Anterior cingulate cortex (tissue), 58 donors: ENCODE measurements around the gene KEL.
"Not testable (repeated sequence)": the region's sequence is repeated elsewhere in the genome, so short reads cannot be mapped to it uniquely, and the experiment has no call there.

Experiments
- DNase-seq, 58 donors: peaks; one replicate each; lab custom pipeline; 2025; lab: John Stamatoyannopoulos, UW

The KEL gene, protein sequence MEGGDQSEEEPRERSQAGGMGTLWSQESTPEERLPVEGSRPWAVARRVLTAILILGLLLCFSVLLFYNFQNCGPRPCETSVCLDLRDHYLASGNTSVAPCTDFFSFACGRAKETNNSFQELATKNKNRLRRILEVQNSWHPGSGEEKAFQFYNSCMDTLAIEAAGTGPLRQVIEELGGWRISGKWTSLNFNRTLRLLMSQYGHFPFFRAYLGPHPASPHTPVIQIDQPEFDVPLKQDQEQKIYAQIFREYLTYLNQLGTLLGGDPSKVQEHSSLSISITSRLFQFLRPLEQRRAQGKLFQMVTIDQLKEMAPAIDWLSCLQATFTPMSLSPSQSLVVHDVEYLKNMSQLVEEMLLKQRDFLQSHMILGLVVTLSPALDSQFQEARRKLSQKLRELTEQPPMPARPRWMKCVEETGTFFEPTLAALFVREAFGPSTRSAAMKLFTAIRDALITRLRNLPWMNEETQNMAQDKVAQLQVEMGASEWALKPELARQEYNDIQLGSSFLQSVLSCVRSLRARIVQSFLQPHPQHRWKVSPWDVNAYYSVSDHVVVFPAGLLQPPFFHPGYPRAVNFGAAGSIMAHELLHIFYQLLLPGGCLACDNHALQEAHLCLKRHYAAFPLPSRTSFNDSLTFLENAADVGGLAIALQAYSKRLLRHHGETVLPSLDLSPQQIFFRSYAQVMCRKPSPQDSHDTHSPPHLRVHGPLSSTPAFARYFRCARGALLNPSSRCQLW

DNA sequence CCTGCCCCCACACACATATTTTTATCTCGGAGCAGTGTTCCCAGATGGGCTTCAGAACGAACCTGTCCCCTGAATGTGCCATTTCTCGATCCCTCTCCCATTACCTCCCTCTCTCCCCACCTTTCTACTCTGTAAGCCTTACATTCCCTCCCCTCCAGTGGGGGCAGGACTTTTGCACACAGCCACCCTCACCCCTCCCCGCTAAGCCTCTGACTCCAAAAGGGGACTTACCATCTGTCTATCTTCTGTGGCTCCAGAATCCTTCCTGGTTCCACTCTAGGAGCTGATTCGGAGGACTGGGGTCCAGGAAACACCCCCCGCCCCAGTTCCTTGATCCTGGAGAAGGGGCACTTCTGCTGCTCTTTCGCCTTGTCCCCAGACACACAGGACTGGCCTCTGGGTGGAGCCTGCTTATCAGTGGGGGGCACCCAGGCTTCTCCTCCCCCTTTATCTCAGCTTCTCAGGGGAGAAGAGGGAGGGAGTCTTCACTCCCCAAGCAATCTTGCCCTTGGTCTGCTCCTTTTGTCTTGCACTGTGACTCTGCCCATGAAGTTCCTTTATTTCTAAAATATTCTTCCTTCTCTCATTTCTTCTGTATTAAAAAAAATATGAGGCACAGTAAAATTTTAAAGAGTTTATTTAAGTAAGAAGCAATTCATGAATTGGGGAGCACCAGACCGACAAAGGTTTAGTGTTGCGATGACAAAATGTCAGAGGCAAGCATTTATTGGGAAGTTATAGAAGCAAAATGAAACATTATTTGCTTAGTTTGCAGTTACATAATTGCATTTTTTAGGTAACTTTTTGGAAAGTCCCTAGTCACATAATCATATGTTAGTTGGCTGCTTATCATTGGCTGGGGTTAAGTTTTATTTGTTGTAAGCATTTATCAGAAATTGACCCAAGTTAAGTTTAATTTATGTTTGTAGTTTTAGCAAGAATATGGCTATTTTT is at the start of gene KEL:
Gene KEL, minus strand, starts transcription at position 391 of the 954 bp plus-strand sequence. Its CDS starts 157 bp downstream, at position 234.
- no peak for DNase-seq

DNA sequence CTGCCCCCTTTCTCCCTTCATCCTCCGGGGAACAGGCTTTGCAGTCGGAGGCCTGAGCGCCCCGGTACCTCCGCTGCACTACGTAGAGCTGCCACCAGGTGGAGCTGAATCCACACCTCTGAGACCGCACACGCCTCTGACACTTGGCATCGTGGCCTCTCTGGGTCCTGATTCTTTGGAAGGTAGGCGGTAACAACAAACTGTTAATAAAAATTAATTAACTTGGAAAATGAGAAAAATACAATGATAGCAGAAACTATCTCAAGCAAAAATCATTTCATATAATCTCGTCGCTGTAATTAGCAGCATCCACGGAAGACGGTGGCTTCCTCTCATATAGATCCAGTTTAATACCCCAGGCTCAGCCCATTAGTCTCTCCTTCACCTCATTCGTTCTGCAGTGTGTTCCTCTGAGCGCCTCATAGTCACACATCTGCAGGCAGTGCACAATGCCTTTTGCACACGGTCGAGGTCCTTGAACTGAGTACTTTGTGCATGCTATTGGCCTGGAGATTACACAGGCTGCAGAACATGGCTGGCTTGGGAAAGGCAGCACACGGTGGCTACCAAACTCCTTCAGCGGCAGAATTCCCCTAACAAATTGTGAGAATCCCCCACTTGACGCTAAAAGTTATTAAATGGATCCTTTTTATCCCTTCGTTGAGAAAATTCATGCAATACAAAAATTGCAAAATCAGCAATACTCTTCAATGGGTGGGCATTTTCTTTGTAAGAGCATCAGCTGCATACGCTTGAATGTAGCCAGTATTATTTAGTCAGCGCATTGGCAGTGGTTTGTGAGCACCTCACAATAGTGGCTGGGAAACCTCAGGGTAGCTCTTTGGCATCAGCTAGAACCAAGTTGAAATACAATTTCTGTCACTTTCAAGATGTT is 46.1 kb upstream of the KEL start:
- peak in 53 of 58 donors; percentile 11 to 83 (median 55) for DNase-seq

DNA sequence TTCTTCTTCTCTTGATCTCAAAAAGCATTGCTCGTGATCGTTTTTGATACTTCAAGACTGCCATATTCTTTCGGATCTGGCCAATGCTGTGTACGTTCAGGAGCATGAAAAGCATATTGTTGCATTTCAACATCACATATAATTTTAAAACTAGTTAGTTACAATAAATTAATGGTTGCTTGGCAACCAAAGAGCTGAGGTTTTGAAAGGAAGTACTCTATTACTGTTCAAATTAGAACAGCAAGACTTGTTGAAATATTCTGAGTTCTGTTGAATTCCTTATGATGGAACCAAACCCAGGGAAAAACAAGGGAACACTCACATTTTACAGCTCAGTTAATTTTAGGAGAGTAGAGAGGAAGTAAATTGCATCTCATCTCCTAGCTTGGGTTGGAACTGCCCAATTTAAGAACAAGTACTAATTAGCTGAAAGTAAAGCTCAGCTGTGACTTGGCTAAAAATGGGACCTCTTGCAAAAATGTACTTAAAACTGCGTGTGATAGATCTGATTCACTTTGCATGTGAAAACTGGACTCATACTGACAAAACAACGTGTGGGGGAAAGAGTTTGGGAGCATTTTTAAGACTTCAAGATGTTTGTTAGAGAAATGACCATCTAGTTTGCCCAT is 43.6 kb upstream of the KEL start:
- peak in 2 of 58 donors; percentile 38 to 39 for DNase-seq

DNA sequence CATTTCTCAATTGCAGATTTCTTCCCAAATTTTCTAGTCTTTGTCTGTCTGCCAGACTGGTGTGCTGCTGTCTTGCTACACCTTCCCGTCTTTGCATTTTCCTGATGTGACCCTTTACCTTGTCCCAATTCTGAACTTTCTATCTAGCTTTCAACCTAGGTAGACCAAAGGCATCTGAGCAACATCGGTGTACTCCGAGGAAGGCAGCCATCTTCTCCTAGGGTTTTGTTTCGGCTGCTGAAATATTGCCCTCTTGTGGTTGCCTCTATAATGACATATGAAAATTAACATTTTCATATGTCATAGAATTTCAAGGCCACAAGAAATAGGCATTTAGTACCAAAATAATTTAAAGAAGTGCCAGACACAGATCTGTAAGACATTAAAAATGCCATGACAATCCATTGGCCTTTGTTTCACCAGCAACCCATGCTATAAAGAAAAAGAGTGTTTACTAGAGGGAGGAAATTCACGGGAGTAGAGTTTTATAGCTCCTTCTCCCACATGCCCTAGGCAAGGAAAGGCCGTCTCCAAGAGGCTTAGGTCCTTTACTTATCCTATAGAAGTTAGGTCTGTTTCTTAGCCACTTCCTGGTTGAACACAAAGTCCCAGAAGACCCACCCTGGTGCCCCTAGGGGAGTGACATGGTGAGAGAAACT is 41.4 kb upstream of the KEL start:
- DNase-seq = peak in 1 of 58 donors; percentile 22

DNA sequence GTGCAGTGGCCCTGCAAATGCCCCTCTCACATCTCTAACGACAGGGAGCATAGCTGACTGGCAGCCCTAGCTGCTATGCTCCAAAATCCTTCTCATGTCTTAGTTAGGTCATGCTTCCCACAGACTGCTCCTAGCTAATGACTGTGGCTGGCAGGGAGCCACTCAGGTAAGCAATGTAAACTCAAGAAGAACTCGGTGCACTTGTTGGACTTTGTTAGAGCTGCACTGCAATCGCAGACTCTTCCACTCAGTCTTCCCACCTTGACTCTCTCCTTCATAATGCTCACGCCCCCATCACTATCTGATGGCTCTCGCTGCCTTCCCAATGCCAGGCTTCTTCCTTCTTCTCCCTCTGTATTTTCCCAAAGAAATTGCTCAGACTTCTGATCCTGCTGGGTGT is 40.7 kb upstream of the KEL start:
- no peak for DNase-seq

DNA sequence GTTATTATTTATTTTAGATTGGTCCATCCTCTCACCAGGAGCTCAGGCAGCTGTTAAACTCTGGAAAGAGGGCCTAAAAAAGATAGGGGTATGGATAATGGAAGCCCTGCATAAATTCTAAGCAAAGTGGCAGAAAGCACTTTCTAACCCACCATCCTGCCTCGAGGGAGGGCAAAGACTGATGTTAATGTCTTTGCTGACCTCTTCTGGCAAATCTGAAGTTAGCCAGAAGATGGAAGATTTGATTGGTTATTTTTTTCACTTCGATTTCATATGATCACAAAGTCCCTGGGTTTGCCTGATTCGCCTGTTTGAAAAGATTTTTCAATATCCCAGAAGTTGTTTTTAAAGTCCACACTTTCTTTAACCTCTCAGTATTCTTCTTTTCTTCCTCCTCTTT is 39.9 kb upstream of the KEL start:
- DNase-seq = no peak

DNA sequence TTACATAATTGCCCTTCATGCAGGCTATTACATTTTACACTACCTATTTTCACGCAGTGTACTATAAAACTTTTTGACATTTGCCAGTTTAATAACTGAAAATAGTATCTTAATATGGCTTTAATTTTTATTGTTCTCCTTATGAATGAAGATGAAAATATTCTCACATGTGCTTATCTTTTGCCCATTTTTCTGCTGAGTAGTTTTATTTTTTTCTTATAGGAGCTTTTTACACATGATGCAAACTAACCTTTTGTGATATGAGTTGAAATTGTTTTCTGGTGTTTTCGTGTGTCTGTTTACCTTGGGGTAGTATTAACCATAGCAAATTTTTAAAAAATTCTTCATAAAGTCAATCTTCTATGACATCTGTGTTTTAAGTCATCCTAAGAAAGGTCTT is 38.5 kb upstream of the KEL start:
- no peak for DNase-seq

DNA sequence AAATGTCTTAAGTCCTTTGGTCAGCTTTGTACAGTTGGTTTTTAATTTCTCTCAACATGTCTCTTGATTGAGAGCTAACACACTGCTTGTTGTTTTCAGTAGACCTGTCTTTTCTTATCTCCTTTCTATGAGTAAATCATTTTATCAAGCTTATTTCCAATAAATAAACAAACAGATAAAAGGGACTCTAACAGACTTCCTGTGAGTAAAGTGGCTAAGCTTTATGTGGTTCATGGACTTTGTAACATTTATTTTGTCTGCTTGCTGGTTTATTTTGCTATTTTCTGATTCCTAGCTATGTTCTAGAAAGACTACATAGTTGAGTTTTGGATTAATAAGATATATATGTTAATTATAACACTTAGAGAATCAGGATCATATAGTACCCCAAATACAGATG is 37.6 kb upstream of the KEL start:
- DNase-seq = no peak

DNA sequence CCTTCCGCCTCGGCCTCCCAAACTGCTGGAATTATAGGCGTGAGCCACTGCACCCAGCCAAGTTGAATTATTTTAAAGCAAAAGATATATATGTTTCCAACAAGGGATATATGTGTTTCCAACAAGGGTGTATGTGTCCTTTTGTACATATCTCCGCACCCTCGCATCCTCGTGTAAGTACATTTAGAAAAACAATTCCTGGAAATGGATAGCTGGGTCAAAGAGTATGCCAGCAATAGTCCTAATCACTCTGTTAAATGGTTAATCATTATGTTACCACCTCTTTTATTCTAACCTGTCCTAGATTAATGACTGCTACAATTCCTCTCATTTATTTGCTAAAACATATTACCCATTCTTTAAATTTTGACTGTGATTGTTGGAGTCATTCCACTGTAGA is 36.8 kb upstream of the KEL start:
- no peak for DNase-seq

DNA sequence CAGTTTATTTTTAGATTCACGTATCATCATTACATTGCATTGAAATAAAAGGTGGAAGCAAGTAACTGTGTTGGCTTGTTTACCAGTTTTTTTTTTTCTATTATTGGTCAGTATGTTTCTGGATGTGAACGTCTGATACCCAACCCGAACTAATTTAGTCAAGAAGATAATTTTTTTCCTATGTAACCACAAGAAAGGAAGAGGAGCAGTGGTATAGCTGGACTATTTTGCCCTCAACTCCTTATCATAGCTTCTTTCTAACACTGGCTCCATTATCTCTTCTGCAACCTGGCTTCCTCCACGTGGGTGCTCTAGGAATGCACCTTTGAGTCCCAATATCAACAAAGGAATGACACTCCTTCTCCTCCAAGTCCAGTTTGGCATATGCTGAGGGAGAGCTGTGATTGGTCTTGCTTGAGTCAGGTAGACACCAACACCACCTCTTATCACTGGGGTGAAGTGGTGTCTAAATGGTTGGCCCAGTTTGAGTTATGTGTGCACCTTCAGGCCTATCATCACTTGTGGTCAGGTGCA is 35.4 kb upstream of the KEL start:
- no peak for DNase-seq

DNA sequence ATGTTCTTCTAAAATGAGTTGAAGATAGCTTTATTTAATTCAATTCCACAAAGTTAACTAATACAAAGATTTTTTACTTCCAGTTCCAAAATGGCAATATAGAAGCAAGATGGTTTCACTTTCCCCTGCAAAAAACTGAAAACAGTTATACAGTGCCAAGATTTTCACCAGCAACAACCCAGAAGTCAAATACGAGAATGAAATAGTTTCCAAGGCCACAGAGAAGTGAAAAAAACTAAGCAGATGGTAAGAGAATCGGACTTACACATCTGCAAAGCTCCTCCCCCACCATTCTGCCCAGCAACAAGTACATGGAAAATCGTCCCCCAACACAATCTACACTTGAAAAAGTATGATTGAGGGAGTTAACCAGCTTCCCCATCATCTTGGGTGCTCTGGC is 30.3 kb upstream of the KEL start:
- no peak for DNase-seq

DNA sequence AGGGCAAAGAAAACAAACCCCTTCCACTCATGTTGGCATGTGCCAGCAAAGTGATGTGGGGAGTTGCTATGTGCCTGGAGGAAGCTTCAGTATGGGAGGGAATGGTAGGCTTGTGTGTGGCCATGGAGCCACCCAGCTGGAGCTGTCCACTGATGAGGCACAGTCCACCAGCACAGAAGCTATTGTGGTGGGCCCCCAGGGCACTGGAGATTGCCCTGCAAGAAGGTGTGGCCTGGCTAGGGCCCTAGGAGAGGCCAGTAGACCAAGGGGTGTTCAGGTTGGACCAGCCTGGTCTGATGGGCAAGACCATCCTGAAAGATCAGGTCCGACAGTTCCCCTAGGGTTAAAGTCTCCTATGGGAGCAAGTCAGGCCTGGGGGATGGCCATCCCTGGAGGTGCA is 22.1 kb upstream of the KEL start:
- no peak for DNase-seq

DNA sequence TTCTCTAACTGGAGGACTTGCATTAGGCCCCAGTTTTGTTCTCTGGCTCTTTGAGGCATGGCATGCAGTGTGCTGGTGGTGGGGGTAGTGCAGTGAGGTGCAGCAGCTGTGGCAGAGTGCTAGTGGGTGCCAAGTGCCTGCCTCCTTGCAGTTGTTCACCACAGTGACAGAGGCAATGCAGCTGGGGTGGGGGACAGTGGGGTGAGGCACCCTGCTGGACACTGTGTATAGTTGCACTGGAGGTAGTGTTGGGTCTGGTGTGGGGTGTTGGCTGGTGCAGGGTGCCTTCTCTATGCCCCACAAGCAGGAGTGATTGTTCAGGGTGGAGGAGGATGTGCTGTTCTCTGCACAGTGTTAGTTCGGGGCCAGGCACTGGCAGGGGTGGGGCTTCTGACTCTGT is 21.7 kb upstream of the KEL start:
- DNase-seq = no peak

DNA sequence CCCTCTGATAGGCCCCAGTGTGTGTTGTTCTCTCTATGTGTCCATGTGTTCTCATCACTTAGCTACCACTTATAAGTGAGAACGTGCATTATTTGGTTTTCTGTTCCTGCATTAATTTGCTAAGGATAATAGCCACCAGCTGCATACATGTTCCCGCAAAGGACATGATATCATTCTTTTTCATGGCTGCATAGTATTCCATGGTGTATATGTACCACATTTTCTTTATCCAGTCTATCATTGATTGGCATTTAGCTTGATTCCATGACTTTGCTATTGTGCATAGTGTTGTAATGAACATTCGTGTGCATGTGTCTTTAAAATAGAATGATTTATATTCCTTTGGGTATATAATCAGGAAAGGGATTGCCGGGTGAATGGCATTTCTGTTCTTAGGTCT is 16.2 kb upstream of the KEL start:
- DNase-seq = not testable (repeated sequence)

DNA sequence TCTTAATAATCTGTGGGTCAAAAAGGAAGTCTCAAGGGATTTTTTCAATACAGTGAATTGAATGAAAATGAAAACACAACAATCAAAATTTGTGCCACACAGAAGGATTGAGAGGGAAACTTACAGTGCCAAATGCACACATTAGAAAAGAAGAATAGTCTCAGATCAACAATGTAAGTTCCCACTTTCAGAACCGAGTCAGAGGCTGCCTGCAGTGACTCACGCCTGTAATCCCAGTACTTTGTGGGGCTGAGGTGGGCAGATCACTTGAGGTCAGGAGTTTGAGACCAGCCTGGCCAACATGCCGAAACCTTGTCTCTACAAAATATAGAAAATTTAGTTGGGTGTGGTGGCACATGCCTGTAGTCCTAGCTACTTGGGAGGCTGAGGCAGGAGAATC is 12.5 kb upstream of the KEL start:
- no peak for DNase-seq

DNA sequence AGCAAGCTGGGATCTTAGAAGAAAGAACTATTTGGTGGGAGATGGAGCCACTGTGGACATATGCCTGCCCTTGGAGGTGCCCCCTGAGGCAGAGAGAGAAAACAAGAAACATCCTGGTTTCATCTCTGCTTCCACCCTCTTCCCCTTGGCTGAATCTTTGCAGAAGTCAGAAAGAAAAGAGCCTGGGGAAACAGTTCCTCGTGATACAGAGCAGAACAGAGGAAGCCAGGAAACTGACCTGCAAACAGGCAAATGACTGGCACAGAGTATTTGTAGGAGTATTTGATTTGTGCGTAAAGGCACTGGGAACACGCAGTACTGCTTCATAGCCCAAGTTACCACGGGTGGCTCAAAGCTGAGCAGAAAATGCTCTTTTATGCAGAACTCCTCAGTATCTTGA is 7.0 kb upstream of the KEL start:
- DNase-seq = no peak

DNA sequence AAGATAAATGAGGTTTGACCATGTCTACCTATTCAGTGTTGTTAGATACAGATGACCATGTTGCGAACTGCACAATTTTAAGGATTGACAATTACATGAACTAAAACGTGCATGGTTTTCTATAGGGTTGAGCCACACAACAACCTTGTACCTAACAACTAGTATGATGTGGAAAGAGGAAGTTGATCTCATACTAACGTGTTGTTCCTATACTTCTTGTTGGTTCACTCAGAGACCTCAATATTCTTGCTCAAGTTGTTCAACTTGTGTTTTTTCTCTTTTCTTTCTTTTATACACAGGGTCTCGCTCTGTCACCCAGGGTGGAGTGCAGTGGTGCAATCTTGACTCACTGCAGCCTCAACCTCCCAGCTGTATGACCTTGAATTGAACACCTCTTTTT is 6.1 kb upstream of the KEL start:
- no peak for DNase-seq

DNA sequence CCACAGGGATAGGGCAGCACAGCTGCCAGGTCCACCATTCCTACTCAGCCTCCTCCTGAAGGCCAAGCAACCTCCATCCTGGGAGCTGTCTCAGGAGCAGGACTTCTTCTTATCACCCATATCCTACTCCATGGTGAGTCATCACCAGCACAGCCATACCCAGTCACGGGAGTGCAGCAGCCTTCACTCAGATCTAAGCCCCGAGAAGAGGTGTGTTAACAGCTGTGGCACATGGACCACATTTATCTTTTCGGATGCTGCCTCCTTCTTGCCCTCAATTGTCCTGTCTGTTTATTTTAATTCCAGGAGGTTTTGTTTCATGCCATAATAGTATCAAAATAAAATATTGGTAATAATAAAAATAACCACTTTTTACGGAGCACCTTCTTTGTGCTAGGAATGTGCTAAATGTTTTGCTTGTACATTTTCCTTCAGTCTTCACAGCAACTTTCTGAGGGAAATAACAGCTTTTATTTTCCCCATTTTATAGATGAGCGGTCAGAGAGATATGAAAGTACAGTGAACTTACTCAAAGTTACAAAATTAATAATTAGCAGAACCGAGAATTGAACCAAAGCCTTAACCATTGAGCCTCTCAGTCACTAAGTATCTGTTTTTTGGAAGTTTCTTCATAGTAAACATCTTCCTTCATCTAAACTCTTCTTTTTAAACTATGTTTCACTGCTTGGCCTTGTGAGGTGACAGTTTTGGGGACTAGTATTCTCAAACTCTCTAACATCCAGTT is 2.5 kb upstream of the KEL start:
- no peak for DNase-seq
